Measurements from ENCODE around the gene IGFBP5. TPM values are rescaled to one million over a fixed set of nuclear protein-coding genes. Genes with fewer than 3 reads are reported as not detected.

Gene IGFBP5
- total RNA-seq, 1 experiment from 2014 or later = not detected

GRCh38 chr2:216673021-216673420 is 22.3 kb downstream of the IGFBP5 start:
- no peak for DNase-seq (ENCODE audit: unreplicated experiment)
- Mint-ChIP-seq H3K9me3 (ENCODE audit: unreplicated experiment) (no peaks in the 10 kb centered on the region), H3K27me3 (ENCODE audit: insufficient read depth, unreplicated experiment) (peaks cover 48% of the 10 kb centered on the region), H3K27ac (ENCODE audit: low read depth, unreplicated experiment) (no peak overlapping the region), H3K36me3 (ENCODE audit: insufficient read depth, unreplicated experiment) (no peaks in the 10 kb centered on the region), H3K4me1 (ENCODE audit: insufficient read depth, unreplicated experiment) (peaks cover 5% of the 10 kb centered on the region), H3K4me3 (ENCODE audit: unreplicated experiment) (no peak overlapping the region)
- ChIA-PET CTCF (interaction anchor here (0.9 to 27.0 kb wide), 2 partner anchors 152 to 1316 kb away, joined by 5 to 673 read pairs; no protein-coding TSS in a partner anchor), POLR2A (no interaction called here)
- intact Hi-C loops (cut with micrococcal nuclease) = no loop called here
- no TSS peak for BruUV-seq (replicated peaks)
- no peak for TF ChIP-seq CTCF (IDR thresholded peaks at IDR 0.05; ENCODE audit: unreplicated experiment)

GRCh38 chr2:216672466-216672865 is 22.9 kb downstream of the IGFBP5 start:
- no peak for DNase-seq (ENCODE audit: unreplicated experiment)
- ChIA-PET CTCF (interaction anchor here (0.9 to 27.0 kb wide), 2 partner anchors 151 to 1316 kb away, joined by 5 to 673 read pairs; no protein-coding TSS in a partner anchor), POLR2A (interaction anchor here (0.8 kb wide), 1 partner anchor 154 kb away, joined by 3 read pairs; no protein-coding TSS in a partner anchor)
- intact Hi-C loops (cut with micrococcal nuclease) = no loop called here
- H3K4me3 Mint-ChIP-seq (ENCODE audit: unreplicated experiment) = no peak overlapping the region
- no TSS peak for BruUV-seq (replicated peaks)
- H3K27ac Mint-ChIP-seq (ENCODE audit: low read depth, unreplicated experiment) = no peak overlapping the region
- H3K9me3 Mint-ChIP-seq (ENCODE audit: unreplicated experiment) = no peaks in the 10 kb centered on the region
- peaks cover under 1% of the 10 kb centered on the region for H3K4me1 Mint-ChIP-seq (ENCODE audit: insufficient read depth, unreplicated experiment)
- TF ChIP-seq CTCF (IDR thresholded peaks at IDR 0.05; ENCODE audit: unreplicated experiment) = no peak
- H3K27me3 Mint-ChIP-seq (ENCODE audit: insufficient read depth, unreplicated experiment) = peaks cover 48% of the 10 kb centered on the region
- no peaks in the 10 kb centered on the region for H3K36me3 Mint-ChIP-seq (ENCODE audit: insufficient read depth, unreplicated experiment)

GRCh38 chr2:216671791-216672343 is 23.5 kb downstream of the IGFBP5 start:
- no peak for TF ChIP-seq CTCF (IDR thresholded peaks at IDR 0.05; ENCODE audit: unreplicated experiment)
- no peaks in the 10 kb centered on the region for H3K9me3 Mint-ChIP-seq (ENCODE audit: unreplicated experiment)
- H3K4me1 Mint-ChIP-seq (ENCODE audit: insufficient read depth, unreplicated experiment) = no peaks in the 10 kb centered on the region

GRCh38 chr2:216671081-216671411 is 24.3 kb downstream of the IGFBP5 start:
- Mint-ChIP-seq H3K9me3 (ENCODE audit: unreplicated experiment) (no peaks in the 10 kb centered on the region), H3K4me1 (ENCODE audit: insufficient read depth, unreplicated experiment) (peaks cover 6% of the 10 kb centered on the region), H3K36me3 (ENCODE audit: insufficient read depth, unreplicated experiment) (no peaks in the 10 kb centered on the region), H3K27ac (ENCODE audit: low read depth, unreplicated experiment) (no peak overlapping the region), H3K27me3 (ENCODE audit: insufficient read depth, unreplicated experiment) (peaks cover 40% of the 10 kb centered on the region), H3K4me3 (ENCODE audit: unreplicated experiment) (no peak overlapping the region)
- CTCF ChIA-PET = interaction anchor here (1.4 to 27.0 kb wide), 2 partner anchors 11 to 150 kb away, joined by 5 to 673 read pairs; no protein-coding TSS in a partner anchor
- intact Hi-C loops (cut with micrococcal nuclease) = no loop called here
- TF ChIP-seq CTCF (IDR thresholded peaks at IDR 0.05; ENCODE audit: unreplicated experiment) = no peak
- POLR2A ChIA-PET = no interaction called here
- no TSS peak for BruUV-seq (replicated peaks)
- DNase-seq (ENCODE audit: unreplicated experiment) = no peak

More at GRCh38 chr2:216671791-216672343, 23.5 kb downstream of the IGFBP5 start:
- BruUV-seq (replicated peaks) = no TSS peak
- H3K27me3 Mint-ChIP-seq (ENCODE audit: insufficient read depth, unreplicated experiment) = peaks cover 48% of the 10 kb centered on the region
- intact Hi-C loops (cut with micrococcal nuclease) = no loop called here
- DNase-seq (ENCODE audit: unreplicated experiment) = no peak
- POLR2A ChIA-PET = interaction anchor here (0.8 kb wide), 1 partner anchor 154 kb away, joined by 3 read pairs; no protein-coding TSS in a partner anchor
- no peak overlapping the region for H3K4me3 Mint-ChIP-seq (ENCODE audit: unreplicated experiment)
- no peak overlapping the region for H3K27ac Mint-ChIP-seq (ENCODE audit: low read depth, unreplicated experiment)
- CTCF ChIA-PET = interaction anchor here (0.6 to 27.0 kb wide), 3 partner anchors 10 to 151 kb away, joined by 4 to 673 read pairs (median 5); no protein-coding TSS in a partner anchor
- no peaks in the 10 kb centered on the region for H3K36me3 Mint-ChIP-seq (ENCODE audit: insufficient read depth, unreplicated experiment)

Data from MCF 10A (cell line).